ENCODE results near the gene NAXD.

DNA sequence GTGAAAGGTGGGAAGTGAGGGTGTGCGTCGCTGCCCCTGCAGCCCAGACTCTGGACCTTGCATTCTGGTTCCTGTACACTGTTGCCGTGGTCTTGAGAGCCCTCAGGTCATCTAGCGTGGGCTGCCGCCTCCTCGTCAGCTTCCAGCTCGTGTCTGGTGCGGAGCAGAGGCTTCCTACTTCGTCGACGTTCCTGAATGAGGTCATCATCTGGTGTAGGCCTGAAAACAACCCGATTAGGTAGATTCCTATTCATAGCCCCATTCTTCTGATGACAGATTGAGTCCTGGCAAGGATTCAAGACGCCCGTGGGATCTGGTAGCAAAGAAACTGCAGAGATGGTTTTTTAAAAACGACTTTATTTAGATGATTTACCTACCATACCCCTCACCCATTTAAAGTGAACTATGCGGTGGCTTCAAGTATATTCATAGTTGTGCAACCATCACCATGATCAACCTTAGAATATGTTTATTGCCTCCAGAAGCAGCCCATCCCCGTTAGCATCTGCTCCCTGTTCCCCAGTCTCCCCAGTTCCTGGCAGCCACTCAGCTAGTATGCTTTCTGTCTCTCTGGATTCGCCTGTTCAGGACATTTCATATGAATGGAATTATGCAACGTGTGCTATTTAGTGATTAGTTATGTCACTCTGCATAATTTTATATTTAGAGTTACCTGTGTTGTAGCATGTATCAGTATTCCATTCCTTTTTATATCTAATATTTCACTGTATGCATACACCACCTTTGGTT, 13.8 kb downstream of the NAXD start:
- TF ChIP-seq, protein P1, sequence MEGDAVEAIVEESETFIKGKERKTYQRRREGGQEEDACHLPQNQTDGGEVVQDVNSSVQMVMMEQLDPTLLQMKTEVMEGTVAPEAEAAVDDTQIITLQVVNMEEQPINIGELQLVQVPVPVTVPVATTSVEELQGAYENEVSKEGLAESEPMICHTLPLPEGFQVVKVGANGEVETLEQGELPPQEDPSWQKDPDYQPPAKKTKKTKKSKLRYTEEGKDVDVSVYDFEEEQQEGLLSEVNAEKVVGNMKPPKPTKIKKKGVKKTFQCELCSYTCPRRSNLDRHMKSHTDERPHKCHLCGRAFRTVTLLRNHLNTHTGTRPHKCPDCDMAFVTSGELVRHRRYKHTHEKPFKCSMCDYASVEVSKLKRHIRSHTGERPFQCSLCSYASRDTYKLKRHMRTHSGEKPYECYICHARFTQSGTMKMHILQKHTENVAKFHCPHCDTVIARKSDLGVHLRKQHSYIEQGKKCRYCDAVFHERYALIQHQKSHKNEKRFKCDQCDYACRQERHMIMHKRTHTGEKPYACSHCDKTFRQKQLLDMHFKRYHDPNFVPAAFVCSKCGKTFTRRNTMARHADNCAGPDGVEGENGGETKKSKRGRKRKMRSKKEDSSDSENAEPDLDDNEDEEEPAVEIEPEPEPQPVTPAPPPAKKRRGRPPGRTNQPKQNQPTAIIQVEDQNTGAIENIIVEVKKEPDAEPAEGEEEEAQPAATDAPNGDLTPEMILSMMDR (IDR thresholded peaks at IDR 0.05): no peak
- TF ChIP-seq POLR2A (IDR thresholded peaks at IDR 0.05): no peak
